Stimulated activated CD4-positive, alpha-beta T cell treated with anti-CD3 and anti-CD28 coated beads, Interleukin-1b, Interleukin-23, amount 100 ng/mL, for 1 hour (primary cell): Measurements from ENCODE around the gene EMCN.
"Not testable (repeated sequence)": the region's sequence is repeated elsewhere in the genome, so short reads cannot be mapped to it uniquely, and the experiment has no call there.

Source experiments
- DNase-seq, 2 donors: peaks; one replicate each; pipeline ENCODE4 v3.0.0-alpha.2; 2020; ENCODE audit warnings: low read depth in 2 of 2

Gene EMCN

DNA sequence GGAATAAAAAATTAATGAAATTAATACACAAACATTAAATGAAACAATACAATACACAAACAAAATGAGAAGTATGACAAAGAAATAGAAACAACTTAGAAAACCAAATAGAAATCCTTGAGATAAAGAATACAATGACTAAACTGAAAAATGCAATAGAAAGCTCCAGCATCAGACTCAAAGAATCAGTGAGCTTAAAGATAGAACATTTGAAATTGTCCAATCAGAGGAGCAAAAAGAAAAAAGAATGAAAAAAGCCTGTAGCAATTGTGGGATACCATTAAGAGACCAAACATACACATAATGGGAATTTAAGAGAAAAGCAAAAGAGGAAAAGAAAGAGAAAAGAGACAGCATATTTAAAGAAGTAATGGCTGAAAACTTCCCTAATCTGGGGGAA, 25.7 kb downstream of the EMCN start:
- no peak for DNase-seq

DNA sequence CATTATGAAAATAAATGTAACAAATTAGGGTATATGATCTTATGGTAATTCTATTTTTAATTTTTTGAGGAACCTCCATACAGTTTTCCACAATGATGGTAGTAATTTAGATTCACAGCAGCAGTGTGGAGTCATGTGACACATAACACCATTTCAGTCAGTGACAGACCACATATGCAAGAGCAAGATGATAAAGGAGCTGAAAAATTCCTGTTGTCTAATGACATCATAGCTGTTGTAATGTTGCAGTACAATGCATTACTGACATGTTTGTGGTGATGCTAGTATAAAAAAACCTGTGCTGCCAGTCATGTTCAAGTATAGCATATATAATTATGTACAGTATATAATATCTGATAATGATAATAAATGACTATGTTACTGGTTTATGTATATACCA, 28.5 kb downstream of the EMCN start:
- DNase-seq, result no peak

DNA sequence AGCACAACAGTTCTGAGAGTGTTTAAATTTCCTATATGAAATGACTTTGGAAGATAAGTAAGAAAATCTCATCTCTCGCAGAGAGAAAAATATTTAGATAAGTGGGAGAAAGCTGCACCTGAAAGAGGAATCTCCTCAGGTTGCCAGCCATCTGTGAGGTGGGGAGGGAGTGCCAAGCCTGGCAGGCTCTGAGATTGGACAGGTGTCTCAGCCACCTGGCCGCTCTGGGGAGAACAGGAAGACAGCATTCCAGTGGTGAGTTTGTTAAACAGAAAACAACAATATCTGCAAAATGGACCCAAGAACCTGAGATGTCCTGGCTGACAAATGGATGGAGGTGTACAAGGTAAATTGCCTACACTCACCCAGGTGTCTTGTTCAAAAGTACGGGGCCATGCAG, 31.3 kb downstream of the EMCN start:
- no peak for DNase-seq

DNA sequence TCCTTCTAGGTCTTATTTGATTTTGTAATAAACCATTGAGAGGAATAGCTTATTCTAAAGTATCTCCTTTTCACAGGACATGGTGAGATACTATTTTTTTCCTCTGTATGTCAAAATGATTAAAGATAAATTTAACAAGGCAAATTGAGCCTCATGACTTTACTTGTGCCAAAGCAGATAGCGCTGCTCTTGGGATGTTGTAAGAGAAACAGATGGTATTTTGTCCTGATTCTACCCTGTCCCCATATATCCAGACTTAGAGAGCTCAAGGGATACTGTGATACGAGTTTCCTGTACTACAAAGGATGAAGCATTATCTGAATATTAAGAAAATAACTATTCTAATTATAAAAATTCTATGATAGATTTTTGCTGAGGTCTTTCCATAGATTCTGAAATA, 34.0 kb downstream of the EMCN start:
- no peak for DNase-seq

DNA sequence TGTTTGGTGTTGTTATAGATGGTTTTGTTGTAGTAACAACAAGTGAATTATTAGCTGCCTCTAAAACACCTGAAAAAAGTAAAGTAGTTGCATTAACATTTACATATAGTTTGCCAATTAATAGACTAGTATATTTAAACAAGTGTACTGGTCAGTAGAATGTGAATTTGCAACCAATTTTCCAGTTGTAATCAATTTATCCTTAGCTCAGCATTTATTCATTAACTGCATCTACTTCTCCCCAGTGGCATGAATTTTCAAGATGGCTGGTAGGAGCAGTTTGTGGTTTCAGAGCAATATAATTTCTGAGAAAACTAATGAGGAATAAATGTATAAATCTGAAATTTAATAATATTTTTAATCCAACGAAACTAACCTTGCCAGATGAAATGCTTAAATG, 37.9 kb downstream of the EMCN start:
- DNase-seq, result no peak

DNA sequence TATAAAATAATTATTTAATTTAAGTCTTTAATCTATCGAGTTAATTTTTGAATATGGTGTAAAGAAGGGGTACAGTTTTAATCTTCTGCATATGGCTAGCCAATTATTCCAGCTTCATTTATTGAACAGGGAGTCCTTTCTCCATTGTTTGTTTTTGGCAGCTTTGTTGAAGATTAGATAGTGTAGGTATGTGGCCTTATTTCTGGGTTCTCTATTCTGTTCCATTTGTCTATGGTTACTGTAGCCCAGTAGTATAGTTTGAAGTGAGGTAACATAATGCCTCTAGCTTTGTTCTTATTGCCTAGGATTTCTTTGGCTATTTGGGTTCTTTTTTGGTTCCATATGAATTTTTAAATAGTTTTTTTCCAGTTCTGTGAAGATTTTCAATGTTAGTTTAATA, 48.3 kb downstream of the EMCN start:
- no peak for DNase-seq

DNA sequence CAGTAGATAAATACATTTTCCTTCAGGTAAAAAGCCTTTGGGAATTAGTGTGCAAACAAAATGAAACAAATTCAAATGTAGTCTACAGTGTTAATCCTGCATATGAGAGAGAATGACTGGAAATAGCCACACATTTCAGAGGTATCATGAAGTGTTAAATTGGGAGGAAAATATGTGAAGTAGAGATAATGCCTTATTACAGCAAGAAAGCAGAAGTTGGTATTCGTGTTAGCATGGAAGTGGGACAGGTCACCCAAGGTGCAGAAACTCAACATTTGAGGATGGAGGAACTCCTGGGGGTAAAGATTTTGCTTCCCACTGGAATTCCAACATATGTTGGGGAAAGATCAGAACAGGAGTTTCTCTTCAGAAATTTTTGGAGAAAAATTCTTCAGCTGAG, 51.3 kb downstream of the EMCN start:
- no peak for DNase-seq

DNA sequence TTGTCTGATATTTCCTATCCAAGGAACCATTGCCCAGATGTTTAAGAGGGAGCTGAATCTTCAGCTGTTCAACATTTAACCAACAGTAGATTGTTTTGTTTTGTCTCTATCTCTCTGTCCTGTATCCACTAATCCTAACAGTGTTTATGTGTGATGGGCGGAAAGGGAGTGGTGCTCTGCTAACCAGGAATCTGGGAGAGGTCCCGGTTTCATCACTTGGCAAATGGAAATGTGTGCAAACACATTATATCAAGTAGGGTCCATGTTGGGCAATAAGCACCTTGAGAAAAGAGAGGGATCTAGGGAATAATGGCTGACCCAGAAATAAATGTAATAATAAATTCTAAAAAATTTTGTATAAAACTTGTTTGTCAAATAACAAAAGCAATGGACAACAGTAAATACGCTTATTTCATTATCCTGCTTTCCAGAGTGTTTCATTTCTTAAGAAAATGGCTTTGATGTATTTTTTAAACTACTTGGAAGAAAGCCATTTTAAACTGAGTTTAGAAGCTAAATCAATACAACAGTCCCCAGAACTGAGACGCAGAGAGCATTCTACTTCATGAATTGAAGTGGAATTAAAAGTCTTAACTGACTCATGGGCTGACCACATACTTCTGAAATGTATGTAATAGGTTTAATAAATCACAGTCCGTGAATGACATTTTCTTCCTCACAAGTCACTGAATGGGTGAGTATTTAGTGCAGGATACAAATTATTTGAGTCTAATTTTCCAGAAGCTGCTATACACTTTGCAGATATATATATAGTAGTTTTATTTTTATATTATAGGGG, 55.8 kb downstream of the EMCN start:
- DNase-seq, result no peak

DNA sequence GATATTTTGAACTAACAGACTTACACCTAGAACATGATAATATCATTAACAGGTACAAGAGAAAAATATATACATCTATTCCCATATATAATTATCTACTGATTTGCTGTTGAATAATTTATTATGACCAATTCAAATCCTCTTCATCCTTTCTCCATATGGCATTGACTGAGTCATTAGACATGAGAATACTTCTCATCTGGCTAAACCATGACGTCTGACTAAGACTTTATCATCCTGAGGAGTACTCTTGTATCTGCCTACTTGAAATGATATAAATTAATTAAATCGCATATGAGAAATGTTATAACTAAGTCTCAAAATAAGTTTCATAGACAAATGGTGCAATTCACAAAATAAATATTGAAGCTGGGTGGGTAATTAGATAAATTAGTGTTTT, 67.4 kb downstream of the EMCN start:
- DNase-seq, result no peak

DNA sequence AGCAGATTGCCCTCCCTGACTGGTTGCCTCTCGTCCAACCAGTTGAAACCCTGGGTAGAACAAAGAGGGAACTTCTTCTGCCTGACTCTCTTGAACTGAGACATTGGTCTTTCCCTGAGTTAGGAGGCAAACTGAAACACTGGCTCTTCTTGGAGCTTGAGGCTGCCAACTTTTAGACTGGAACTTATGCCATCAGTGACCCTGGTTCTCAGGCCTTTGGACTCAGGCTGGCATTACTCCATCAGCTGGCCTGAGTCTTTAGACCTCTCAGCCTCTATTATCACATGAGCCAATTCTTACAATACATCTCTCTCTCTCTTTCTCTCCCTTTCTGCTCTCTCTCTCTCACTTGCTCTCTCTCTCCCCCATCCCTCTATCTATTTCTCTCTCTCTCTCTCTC, 86.4 kb downstream of the EMCN start:
- DNase-seq, result no peak

DNA sequence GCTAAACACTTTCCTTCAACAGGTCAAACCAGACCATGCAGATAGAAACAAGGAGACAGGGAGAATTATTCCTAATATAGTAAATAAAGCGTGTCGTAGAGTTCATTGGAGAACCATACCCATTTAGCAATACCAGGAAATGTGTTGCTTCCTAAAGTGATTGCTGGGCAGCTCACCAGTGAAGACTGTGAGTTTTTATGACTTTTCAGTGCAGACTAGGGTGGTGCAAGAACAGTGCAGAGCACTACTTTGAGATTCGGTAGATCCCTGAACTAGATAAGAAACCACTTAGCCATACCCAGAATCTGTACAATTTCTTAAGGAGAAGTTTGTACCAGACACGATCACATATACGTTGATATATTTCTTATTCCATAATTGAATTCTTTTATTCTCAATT, 87.4 kb downstream of the EMCN start:
- DNase-seq, result no peak

DNA sequence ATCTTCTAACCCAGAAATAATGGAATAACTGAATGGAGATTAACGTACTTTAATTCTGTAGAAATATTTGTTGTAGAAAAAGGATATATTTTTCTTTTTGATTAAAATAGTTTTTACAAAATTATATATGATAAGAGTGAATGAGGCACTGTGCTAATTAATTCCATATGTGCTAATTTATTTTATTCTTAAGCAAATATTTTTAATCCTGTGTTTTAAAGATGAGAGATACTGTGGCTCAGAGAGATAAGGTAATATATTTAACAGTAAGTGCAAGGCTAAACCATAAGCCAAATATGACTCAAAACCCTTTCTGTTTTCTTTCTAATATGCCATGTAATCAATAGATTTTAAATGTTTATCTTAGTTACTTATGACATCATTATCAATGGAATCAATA, 88.2 kb downstream of the EMCN start:
- no peak for DNase-seq

DNA sequence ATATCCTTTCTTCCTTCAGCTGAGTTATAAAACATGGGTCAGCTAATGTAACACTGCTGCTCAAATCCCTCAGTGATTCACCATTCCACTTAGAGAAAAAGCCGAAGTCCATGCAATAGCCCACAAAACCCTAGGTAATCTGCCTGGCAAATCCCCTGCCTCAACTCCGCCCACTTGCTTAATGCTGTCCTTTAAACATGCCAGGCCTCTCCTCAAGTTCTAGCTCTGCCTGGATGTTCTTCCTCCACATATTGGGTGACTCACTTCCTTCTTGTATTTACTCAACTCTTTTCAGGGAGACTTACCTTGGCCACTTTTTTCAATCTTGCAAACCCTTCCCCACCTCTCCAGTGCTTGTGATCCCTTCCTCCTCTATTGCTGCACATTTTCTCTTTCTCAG, 89.8 kb downstream of the EMCN start:
- no peak for DNase-seq

DNA sequence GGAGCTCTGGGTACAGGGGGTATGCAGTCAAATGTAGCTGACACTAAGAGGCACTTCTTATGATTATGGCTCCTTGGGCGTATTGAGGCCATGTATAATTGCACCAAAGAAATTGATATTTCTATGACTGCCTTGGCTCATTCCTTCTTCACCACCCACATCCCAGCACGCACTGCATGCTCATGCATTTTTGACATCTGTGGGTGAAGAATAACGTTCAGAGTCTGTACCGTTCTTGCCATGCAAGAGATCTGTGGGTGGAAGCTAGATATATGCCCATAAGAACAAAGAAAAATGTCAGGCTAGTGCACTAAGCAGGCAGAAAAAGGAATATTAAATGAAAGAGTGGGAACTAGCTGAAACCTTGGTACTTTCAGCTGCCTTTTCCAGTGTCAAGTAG, 93.4 kb downstream of the EMCN start:
- no peak for DNase-seq

DNA sequence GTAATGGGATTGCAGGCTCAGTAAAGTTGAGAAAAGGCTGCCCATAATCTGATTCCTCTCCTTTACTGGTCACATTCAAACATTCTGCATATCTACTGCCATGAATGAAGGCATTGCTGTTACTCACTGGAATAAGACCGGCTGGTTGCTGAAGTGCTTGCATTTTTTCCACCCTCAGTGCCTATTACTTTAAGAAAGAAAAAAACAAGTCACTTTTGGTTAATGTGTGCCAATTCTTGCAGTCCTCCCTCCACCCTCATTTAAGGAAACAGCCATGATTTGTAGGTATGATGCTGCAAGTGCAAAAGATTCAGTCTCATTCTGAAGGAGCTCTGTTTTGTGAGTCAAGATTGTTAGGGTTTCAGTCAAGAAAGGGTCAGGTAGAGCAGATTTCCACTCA, 94.9 kb downstream of the EMCN start:
- DNase-seq, result no peak

DNA sequence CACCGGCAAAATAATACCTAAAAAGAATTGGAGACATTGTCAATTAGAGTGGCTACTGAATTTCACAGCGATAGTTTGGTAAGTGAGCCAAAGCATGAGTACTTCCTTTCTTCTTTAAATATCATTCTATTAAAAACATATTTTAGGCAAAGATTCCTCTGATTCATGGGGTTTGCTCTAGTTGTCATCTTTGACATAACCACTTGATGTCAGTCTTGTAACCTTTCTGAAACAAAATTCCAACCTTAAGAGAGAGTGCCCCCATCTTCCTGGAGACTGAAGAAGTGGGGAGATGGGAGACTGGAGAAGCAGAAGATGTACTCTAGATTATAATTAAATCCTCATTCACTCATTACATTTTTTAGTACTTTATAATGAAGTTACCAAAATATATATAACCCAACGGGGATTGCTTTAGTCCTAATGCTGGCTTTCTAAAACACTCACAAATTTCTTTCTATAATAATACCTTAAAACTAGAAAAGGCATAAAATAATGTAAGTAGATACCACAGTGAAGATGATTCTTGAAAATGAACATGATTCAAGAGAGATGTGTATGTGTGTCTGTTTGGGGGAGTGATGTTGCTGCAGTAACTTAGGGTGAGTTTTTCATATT, 96.4 kb downstream of the EMCN start:
- DNase-seq, result no peak

DNA sequence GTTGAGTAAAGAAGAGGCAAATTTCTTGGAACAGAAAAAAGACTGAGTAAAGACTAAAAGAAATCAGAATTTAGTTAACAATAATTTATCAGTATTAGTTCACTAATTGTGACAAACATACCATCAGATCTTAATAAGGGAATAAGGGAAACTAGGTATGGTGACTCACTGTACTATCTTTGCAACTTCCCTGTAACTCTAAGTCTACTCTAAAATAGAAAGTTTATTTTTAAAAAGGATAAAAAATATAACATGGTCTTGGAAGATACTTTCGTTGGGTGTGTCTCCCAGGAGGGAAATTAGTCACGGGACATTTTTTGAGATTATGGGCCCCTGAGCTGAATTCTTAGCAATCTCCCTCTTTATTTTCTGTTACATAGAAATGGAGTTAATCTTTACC, 97.3 kb downstream of the EMCN start:
- no peak for DNase-seq

DNA sequence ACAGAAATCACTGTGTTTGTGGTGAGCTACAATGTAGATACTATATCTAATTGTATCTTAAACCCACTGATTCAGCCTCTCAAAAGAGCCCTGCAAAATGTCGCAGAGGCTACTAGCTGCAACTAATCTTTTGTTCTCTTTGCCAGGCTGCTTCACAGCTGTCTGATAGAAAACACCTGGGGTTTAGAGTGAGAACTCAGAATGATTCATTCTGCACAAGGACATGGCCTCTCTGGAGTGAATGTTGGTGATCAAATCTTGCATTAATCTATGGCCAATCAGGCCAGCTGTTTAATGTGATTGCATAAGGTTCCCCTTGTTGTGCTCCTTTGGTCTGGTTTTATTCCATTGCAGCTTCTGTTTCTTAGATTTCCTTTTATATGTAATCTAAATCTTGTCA, 100.3 kb downstream of the EMCN start:
- DNase-seq, result no peak

DNA sequence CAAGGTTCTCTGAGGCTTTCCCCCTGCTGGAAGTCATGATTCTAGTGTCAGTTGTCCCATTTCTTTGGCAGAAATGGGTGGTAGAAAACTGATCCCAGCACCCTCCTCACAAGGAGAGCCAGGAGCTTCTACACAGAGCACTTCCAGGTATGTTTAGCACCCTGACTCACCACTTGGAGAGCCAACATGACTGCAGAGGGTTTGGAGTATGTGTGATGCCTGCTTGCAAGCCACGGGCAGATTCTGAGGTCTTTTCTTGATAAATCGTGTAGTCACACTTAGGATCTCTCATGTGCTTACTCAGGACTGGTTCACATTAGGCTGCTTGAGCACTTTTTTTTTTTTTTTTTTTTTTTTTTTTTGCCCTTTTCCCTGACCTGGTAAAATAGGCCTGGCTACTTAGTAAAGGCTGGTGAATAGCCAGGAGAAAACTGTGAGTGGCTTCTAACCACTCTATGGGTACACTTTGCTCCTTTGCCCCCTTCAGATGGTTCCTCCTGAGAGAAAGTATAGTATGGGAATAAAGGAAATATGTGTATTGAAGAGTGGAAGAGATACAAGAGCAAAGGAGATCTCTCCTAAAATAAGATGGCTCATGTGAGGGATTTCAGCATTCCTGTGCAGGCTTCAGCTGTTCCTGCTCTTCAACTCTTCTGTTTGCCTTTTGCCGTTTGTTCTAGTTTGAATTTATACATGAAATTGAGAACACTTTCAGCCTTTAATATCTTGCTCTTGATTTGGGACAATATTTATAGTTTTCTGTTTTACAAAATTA, 103.6 kb downstream of the EMCN start:
- no peak for DNase-seq

DNA sequence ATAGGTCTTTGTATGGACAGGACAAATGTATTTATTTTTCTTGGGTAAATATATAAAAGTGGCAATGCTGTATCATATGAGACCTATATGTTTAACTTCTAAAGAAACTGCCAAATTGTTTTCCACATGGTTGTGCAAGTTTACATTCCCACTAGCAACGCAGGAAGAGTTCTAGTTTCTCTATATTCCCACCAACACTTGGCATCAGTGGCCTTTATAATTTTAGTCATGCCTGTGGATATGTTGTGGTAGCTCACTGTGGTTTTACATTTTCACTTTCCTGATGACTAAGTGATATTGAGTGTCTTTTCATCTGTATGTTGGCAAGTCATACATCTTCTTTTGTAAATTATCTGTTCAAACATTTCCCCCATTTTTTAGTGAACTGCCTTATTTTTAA, 126.0 kb downstream of the EMCN start:
- DNase-seq, result no peak

DNA sequence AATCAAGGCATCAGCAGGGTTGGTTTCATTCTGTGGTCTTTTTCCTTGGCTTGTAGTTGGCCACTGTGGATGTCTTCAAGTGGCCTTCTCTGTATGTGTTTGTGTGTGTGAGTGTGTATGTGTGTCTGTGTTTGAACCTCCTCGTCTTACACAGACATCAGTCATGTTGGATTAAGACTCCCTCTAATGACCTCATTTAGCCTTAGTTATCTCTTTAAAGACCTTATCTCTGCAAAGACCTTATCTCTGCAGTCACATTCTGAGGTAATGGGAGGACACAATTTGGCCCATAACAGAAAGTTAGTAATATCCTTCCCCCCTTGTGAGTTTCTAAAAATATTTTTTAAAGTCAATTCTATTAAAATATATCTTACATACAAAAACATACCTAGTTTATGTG, 126.7 kb downstream of the EMCN start:
- DNase-seq, result no peak

DNA sequence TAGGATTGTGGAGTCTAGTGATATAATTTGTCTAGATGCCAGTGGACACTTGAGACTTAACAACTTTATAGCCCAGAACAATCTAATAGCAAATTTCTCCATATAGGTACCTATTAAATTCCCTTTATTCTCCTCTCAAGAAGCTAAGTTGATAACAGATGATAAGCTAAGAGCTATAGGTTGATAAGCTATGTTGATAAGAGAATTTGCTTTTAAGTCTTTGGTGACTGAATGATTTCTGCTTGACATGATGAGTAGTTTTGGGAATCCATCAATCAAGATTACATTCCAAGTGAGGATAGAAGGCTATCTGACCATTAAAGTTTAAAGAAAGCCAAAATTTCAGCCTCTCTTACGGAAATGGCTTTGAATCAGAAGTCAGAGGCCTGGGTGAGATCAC, 131.6 kb downstream of the EMCN start:
- DNase-seq, result no peak

DNA sequence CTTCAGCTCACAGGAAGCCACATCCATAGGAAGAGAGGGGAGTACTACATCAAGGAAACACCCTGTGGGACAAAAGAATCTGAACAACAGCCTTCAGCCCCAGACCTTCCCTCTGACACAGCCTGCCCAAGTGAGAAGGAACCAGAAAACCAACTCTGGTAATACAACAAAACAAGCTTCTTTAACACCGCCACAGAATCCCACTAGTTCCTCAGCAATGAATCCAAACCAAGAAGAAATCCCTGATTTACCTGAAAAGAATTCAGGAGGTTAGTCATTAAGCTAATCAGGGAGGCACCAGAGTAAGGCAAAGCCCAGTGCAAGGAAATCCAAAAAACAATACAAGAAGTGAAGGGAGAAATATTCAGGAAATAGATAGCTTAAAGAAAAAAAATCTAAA, 137.4 kb downstream of the EMCN start:
- not testable (repeated sequence) for DNase-seq
